PC-9 (cell line): ENCODE measurements around the gene IL32. TPM values are rescaled to one million over a fixed set of nuclear protein-coding genes. Genes with fewer than 3 reads are reported as not detected.

Experiments used
- BruUV-seq: library from RNA; stranded (reverse); fragments of 400-500 nt; replicated peaks from 2 replicates; lab custom pipeline; 2021; lab: Mats Ljungman, UMichigan
- CTCF ChIA-PET: fragments of 300-600 bp; sonication (Branson Sonifier 250); formaldehyde crosslinking; loops from one replicate; lab custom pipeline; 2022; ENCODE audit warnings: antibody characterized with exemption; lab: Charles Lee
- POLR2A ChIA-PET: fragments of 300-600 bp; sonication (Branson Sonifier 250); formaldehyde crosslinking; loops from one replicate; lab custom pipeline; 2022; ENCODE audit warnings: antibody characterized with exemption; ENCODE audit not compliant: unreplicated experiment; lab: Charles Lee
- DNase-seq, 2 experiments: peaks; one replicate each; pipeline versions ENCODE4 v3.0.0 to v3.0.0-alpha.2; 2015 to 2022; ENCODE audit warnings: mixed read lengths in 1 of 2
- H2AFZ ChIP-seq: fragments of 200-600 bp; sonication (generic); 2 replicates; pipeline ENCODE4 v1.8.1; 2017; ENCODE audit warnings: antibody characterized with exemption
- H3F3A ChIP-seq: fragments of 200-600 bp; sonication (generic); 2 replicates; pipeline ENCODE4 v1.8.1; 2017; ENCODE audit warnings: antibody characterized with exemption, mild to moderate bottlenecking, low read depth; ENCODE audit not compliant: insufficient read depth
- H3K27ac ChIP-seq: fragments of 200-600 bp; sonication (generic); 2 replicates; pipeline ENCODE4 v1.6.1; 2016; ENCODE audit warnings: mixed run types
- H3K27me3 ChIP-seq: fragments of 200-600 bp; sonication (generic); 2 replicates; pipeline ENCODE4 v1.6.1; 2016; ENCODE audit warnings: low read depth, mixed run types; ENCODE audit not compliant: insufficient read depth
- H3K36me3 ChIP-seq: fragments of 200-600 bp; sonication (generic); 2 replicates; pipeline ENCODE4 v1.6.1; 2016; ENCODE audit warnings: low read depth, mixed run types
- H3K4me1 ChIP-seq: fragments of 200-600 bp; sonication (generic); replicated peaks from 2 replicates; pipeline ENCODE4 v1.6.1; 2016; ENCODE audit warnings: mixed run types; ENCODE audit not compliant: insufficient read depth
- H3K4me2 ChIP-seq: fragments of 200-600 bp; sonication (generic); 2 replicates; pipeline ENCODE4 v1.6.1; 2017; ENCODE audit warnings: mixed run types
- H3K4me3 ChIP-seq: fragments of 200-600 bp; sonication (generic); 2 replicates; pipeline ENCODE4 v1.6.1; 2016; ENCODE audit warnings: mixed run types
- H3K79me2 ChIP-seq: fragments of 200-600 bp; sonication (generic); 2 replicates; pipeline ENCODE4 v1.6.1; 2017; ENCODE audit warnings: low read depth, mixed run types
- H3K9me2 ChIP-seq: fragments of 200-600 bp; sonication (generic); 2 replicates; pipeline ENCODE4 v1.8.1; 2017; ENCODE audit warnings: mild to moderate bottlenecking; ENCODE audit not compliant: insufficient read depth
- H3K9me3 ChIP-seq: fragments of 200-600 bp; sonication (generic); 2 replicates; pipeline ENCODE4 v1.8.1; 2016; ENCODE audit warnings: low read depth; ENCODE audit not compliant: insufficient read depth
- H4K20me1 ChIP-seq: fragments of 200-600 bp; sonication (generic); 2 replicates; pipeline ENCODE4 v1.8.1; 2017; ENCODE audit not compliant: insufficient read depth
- CTCF ChIP-seq: fragments of 200-600 bp; sonication (generic); conservative IDR thresholded peaks from 2 replicates; pipeline ENCODE4 v1.6.1; 2017; ENCODE audit warnings: mixed run types, antibody characterized with exemption, mild to moderate bottlenecking, moderate library complexity
- EZH2 ChIP-seq: fragments of 200-600 bp; sonication (generic); IDR thresholded peaks from 2 replicates; pipeline ENCODE4 v1.8.0; 2017; ENCODE audit warnings: antibody characterized with exemption, low read depth
- intact Hi-C: fragments of 100-400 bp; cut with micrococcal nuclease; formaldehyde crosslinking; loops from one replicate; pipeline ENCODE4 v1.10.0; 2022; ENCODE audit not compliant: unreplicated experiment
- total RNA-seq: library from RNA; stranded (reverse); gene quantifications from 2 replicates; pipeline ENCODE4 v1.2.3, GENCODE V29; 2021

Gene IL32
- total RNA-seq, 1 experiment from 2014 or later, result 2.2 TPM

- TF ChIP-seq CTCF, result peak; percentile 37; the same call in 1 of the 2 replicates
- no peak for TF ChIP-seq EZH2
- H3K4me3 ChIP-seq, result no peak overlapping the region
- H3K4me2 ChIP-seq, result no peak overlapping the region
- DNase-seq, result no peak
- no peaks in the 10 kb centered on the region for H3K36me3 ChIP-seq
- H3K79me2 ChIP-seq, result no peaks in the 10 kb centered on the region
- intact Hi-C loops, result no loop called here
- no peaks in the 10 kb centered on the region for H3K27me3 ChIP-seq
- POLR2A ChIA-PET, result interaction anchor here (0.6 kb wide), 1 partner anchor 12 kb away, joined by 4 read pairs; no protein-coding TSS in a partner anchor
- H3K9me3 ChIP-seq, result no peaks in the 10 kb centered on the region
- H4K20me1 ChIP-seq, result no peaks in the 10 kb centered on the region
- no peaks in the 10 kb centered on the region for H3K9me2 ChIP-seq
- H2AFZ ChIP-seq, result no peak overlapping the region
- H3F3A ChIP-seq, result peaks cover 9% of the 10 kb centered on the region
- BruUV-seq, result no TSS peak
- CTCF ChIA-PET, result interaction anchor here (0.7 kb wide), 1 partner anchor 172 kb away, joined by 3 read pairs; no protein-coding TSS in a partner anchor
- no peak overlapping the region for H3K27ac ChIP-seq
- peaks cover 5% of the 10 kb centered on the region; the same call in 1 of the 2 replicates for H3K4me1 ChIP-seq
These were observed 30.4 kb downstream of the IL32 start for GRCh38 chr16:3095869-3096268.

GRCh38 chr16:3096362-3096761 lies 30.9 kb downstream of the IL32 start:
- peaks cover 13% of the 10 kb centered on the region for H3F3A ChIP-seq
- no peak overlapping the region for H3K4me3 ChIP-seq
- no peaks in the 10 kb centered on the region for H4K20me1 ChIP-seq
- no peak overlapping the region for H3K27ac ChIP-seq
- H2AFZ ChIP-seq, result no peak overlapping the region
- no peaks in the 10 kb centered on the region for H3K9me2 ChIP-seq
- BruUV-seq, result no TSS peak
- no peaks in the 10 kb centered on the region for H3K9me3 ChIP-seq
- intact Hi-C loops, result no loop called here
- peaks cover 5% of the 10 kb centered on the region; the same call in 1 of the 2 replicates for H3K4me1 ChIP-seq
- TF ChIP-seq CTCF (no peak), EZH2 (no peak)
- no peaks in the 10 kb centered on the region for H3K27me3 ChIP-seq
- H3K79me2 ChIP-seq, result no peaks in the 10 kb centered on the region
- H3K4me2 ChIP-seq, result no peak overlapping the region
- no peak for DNase-seq
- POLR2A ChIA-PET, result interaction anchor here (0.6 kb wide), 1 partner anchor 12 kb away, joined by 4 read pairs; no protein-coding TSS in a partner anchor
- CTCF ChIA-PET, result no interaction called here
- H3K36me3 ChIP-seq, result no peaks in the 10 kb centered on the region

DNA sequence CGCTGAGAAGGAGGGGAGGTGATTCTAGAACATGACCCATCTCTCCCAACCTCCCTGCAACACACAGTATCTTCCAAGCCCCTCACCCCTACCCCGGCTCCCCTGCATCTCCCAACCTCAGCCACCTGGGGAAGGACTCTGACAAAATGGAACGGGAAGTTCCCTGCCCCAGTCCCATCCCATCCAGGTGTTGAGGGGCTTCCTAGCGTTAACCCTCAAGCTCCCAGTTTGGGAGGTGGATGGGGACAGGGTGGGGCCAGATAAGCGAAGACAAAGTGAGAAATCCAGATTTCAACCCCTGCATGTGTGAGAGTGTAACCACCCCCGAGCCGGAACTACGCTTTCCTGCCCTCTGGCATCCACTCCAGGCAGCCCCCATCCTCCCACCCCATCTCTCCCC lies 31.8 kb downstream of the IL32 start:
- BruUV-seq, result no TSS peak
- intact Hi-C loops, result no loop called here
- Histone ChIP-seq H2AFZ (no peak overlapping the region), H4K20me1 (no peaks in the 10 kb centered on the region), H3K4me3 (no peak overlapping the region), H3F3A (peaks cover 13% of the 10 kb centered on the region), H3K9me3 (no peaks in the 10 kb centered on the region), H3K79me2 (no peaks in the 10 kb centered on the region), H3K9me2 (no peaks in the 10 kb centered on the region), H3K27ac (no peak overlapping the region), H3K4me1 (peaks cover 5% of the 10 kb centered on the region; the same call in 1 of the 2 replicates), H3K27me3 (no peaks in the 10 kb centered on the region), H3K36me3 (no peaks in the 10 kb centered on the region), H3K4me2 (no peak overlapping the region)
- ChIA-PET CTCF (interaction anchor here (0.6 kb wide), 1 partner anchor 11 kb away, joined by 6 read pairs; no protein-coding TSS in a partner anchor), POLR2A (no interaction called here)
- TF ChIP-seq CTCF (no peak), EZH2 (no peak)
- DNase-seq, result no peak
